Measurements from ENCODE around the gene CCNL2. TPM values are rescaled to one million over a fixed set of nuclear protein-coding genes. Genes with fewer than 3 reads are reported as not detected.
"Not testable (repeated sequence)": the region's sequence is repeated elsewhere in the genome, so short reads cannot be mapped to it uniquely, and the experiment has no call there.

The CCNL2 gene
- total RNA-seq, 1 experiment from 2014 or later, result 196 TPM

DNA sequence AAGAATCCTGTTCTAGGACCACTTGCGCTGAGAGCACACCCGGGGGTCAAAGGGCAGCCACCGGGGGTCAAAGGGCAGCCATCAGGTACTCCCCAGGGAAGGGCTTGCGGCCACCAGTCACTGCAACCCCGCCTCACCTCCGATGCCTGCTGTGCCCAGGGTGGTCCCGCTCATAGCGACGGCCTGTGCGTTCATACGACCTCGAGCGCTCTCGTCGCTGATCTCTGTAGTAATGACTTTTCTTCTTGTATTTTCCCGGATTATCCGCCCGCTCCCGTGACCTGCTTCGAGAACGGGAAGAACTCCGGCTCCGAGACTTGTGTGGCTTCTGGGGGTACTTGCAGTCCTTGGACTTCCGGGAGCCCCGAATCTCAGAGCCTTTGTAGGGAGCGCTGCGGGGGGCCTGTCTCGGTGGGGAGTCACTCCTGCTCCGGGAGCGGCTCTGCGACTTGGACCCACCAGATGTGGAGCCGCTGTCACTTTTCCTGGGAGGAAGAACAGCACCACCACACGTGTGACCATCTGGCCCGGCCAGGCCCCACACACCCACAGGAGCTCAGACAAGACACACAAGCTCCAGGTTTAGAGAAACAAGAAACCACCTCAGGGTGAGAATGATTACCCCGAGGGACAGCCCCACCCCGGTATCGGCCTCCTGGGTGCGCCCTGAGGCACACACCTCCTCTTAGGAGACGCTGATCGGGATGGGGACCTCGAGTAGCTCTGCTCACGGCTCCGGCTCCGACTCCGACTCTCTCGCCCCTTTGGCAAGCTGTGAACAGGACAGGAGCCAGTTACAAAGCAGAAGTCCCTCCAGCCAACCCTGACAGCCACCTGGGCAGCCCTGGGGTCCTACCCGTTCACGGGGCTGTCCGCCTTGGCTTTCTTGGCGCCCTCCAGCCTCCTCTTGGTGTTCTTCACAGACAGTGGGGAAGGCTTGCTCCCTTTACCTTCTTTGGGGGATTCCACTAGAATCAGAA lies 11.7 kb downstream of the CCNL2 start:
- no peak overlapping the region for H3K27ac ChIP-seq
- H3K4me3 ChIP-seq, result no peak overlapping the region
- H3K4me1 ChIP-seq, result no peaks in the 10 kb centered on the region; the same call in 1 of the 2 replicates
- no peaks in the 10 kb centered on the region for H3K27me3 ChIP-seq
- DNase-seq, result no peak
- peaks cover 84% of the 10 kb centered on the region for H3K36me3 ChIP-seq
- H3K9me3 ChIP-seq (replicated peaks), result peaks cover 4% of the 10 kb centered on the region

DNA sequence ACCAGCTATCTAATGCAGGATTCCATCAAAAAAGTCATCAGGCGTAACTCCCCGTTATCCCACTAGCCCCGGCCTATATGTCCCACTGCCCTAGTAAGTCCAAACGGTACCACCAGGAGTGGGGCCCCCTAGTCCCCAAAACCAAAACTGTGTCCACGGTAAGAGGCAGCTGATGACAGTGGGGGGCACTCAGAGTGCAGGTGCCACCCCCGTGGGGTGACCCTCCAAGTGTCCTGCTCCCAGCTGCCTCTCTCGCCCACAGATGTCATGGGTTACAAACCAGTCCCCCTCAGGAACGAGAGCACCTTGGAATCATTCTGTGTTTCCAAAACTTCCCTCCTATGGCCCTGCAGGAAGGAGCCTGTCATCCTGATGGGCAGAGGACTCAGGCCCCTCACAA lies 13.2 kb downstream of the CCNL2 start:
- DNase-seq, result no peak
- no peak overlapping the region for H3K4me3 ChIP-seq
- peaks cover 4% of the 10 kb centered on the region for H3K9me3 ChIP-seq (replicated peaks)
- H3K4me1 ChIP-seq, result no peaks in the 10 kb centered on the region; the same call in 1 of the 2 replicates
- H3K27me3 ChIP-seq, result no peaks in the 10 kb centered on the region
- H3K36me3 ChIP-seq, result peaks cover 69% of the 10 kb centered on the region
- H3K27ac ChIP-seq, result no peak overlapping the region

DNA sequence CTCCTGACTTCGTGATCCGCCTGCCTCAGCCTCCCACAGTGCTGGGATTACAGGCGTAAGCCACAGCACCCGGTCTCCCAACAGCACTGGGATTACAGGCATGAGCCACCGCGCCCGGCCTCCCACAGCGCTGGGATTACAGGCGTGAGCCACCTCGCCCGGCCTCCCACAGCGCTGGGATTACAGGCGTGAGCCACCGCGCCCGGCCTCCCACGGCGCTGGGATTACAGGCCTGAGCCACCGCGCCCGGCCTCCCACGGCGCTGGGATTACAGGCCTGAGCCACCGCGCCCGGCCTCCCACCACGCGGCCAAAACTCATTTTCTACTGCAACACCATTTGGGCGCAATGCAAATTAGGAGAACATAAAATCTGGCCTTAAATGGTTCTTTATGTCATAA lies 13.8 kb downstream of the CCNL2 start:
- H3K27ac ChIP-seq; H3K9me3 ChIP-seq (replicated peaks); H3K4me3 ChIP-seq; DNase-seq; H3K4me1 ChIP-seq; H3K27me3 ChIP-seq: not testable (repeated sequence)
- peaks cover 63% of the 10 kb centered on the region for H3K36me3 ChIP-seq

DNA sequence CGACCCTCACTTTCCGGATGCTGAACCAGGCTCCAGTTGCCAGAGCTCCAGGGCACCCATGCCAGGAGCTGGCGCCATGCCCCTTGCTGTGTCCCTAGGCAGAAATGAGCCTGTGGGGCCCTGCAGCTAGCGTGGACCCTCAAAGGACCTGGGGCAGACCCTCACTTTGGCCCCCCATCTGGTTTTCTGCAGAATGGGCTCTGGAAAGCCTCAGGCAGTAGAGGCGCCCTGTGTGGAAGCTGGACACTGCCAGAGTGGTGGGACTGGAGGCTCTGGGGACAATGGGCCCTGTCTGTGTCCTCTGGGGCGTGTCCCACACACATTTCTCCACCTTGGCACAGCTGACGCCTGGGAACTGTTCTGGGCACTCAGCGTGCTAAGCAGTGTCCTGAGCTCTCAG lies 17.8 kb downstream of the CCNL2 start:
- no peak for DNase-seq
- H3K9me3 ChIP-seq (replicated peaks), result peaks cover 4% of the 10 kb centered on the region
- no peak overlapping the region for H3K4me3 ChIP-seq
- H3K4me1 ChIP-seq, result peaks cover 6% of the 10 kb centered on the region
- H3K27ac ChIP-seq, result no peak overlapping the region
- no peaks in the 10 kb centered on the region for H3K27me3 ChIP-seq
- peaks cover 23% of the 10 kb centered on the region for H3K36me3 ChIP-seq

DNA sequence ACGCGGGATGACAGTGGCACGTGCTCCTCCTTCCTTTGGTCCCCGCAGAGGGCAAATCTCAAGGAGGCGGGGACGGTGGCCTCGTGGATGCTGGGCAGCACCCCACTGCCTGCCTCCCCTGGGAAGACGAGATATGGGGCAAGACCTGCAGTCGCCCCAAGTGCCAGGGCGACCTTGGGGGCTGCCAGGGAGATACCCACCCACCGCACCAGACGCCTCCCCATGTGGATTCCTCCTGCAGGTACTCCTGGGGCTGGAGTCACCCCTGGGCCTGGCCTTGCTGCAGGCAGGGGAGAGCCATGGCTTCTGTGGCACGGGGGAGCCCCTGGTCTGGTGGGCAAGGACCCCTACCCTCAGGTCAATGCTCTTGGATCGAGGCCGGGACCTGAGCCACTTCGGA lies 18.3 kb downstream of the CCNL2 start:
- H3K27me3 ChIP-seq, result no peaks in the 10 kb centered on the region
- peaks cover 6% of the 10 kb centered on the region for H3K4me1 ChIP-seq
- H3K36me3 ChIP-seq, result peaks cover 18% of the 10 kb centered on the region
- DNase-seq, result no peak
- H3K9me3 ChIP-seq (replicated peaks), result peaks cover 4% of the 10 kb centered on the region; the same call in 1 of the 2 replicates
- no peak overlapping the region for H3K4me3 ChIP-seq
- no peak overlapping the region for H3K27ac ChIP-seq

DNA sequence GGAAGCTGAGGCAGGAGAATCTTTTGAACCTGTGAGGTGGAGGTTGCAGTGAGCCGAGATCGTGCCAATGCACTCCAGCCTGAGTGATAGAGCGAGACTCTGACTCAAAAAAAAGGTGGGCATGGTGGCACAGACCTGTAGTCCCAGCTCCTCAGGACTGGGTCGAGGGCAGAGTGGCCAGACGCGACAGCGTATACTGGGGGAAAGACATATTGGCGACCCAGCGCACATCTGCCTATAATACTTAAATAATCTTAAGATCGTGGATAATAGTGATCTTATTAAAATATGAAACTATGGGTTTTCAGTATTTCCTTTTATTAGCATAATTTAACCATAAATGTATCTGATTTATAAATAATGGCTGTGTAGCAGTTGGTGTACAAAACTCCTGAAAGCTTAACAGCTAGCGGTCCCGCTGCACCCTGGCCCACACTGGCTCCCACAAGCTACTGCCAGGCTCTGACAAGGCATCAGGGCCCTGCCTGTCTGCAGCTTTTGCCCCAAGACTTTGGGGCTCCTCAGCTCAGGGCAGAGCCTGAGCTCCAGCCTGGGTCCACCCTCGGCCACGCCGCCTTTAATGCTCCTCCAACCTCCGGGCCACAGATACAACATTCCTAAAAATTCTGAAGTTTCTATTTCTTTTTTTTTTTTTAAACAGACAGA lies 21.5 kb downstream of the CCNL2 start:
- peaks cover 8% of the 10 kb centered on the region for H3K36me3 ChIP-seq
- H3K27ac ChIP-seq, result no peak overlapping the region
- no peak overlapping the region for H3K4me3 ChIP-seq
- no peaks in the 10 kb centered on the region for H3K9me3 ChIP-seq (replicated peaks)
- H3K4me1 ChIP-seq, result peaks cover 10% of the 10 kb centered on the region
- no peak for DNase-seq
- H3K27me3 ChIP-seq, result no peaks in the 10 kb centered on the region

DNA sequence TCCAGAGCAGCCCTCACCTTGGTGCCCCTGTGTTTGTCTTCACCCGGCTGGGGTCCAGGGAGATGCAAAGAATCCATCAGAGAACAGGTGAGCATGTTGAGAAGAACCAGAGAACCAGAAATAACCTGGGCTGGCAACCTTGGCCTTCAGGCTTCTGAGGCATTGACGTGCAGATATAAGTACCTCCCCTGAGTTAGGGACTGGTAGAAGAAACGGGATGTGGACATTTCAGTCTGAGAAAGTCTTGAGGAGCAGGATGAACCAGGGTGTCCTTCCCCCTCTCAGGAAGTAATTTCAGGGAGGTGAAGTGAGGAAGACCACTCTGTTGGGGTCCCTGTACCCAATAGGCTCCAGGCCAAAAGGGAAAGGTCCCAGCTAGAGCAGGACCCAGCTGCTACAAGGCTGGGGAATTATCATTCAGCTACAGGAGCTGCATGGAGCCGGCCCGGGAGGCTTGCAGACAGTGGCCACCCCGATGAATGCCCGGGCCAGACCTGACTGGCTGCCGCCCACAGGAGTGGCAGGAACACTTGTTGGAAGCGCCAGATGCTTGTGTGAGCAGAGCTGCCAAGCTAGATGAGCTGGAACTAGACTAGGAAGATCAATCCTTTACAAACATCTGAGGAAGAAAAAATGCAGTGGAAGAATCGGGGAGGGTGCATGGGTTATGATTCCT lies 22.4 kb downstream of the CCNL2 start:
- no peak for DNase-seq
- Histone ChIP-seq H3K27ac (no peak overlapping the region), H3K4me3 (no peak overlapping the region)

DNA sequence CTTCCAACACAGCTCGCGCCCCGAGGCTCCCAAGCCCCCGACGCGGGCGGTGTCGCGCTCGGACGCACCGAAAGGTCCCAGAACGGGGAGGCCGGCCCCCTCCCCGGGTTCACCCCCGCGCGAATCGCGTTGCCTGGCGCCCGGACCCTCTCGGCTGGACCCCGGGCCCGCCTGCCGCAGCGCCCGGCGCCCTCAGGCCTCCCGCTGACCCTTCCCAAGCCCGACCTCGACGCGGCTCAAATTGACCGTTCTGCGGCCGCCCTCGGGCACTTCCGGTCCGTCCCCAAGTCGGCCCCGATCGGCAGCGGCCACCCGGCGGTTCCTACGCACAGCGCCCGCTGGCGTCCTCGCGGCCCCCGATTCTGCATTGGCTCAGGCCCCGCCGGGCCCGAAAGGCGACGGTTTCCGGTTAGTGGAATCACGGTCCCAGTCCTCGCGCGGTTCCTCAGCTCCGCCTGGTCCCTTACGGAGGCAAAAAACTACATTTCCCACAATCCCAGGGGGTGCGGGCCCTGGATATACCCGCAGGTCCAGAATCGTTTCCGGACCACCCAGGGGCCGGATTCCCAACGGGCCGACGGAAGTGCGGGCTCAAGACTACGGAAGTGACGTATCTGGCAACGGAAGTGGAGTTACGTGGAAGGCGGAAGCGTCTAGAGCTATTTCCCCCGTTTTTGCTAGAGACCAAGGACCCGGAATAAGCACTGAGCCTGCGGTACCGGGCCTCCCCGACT lies 24.0 kb downstream of the CCNL2 start, which contains the start of gene AURKAIP1:
Gene AURKAIP1 (minus strand): TSS at position 279 of the 734 bp plus-strand sequence. CDS start 451 bp downstream, outside the sequence.
- no peaks in the 10 kb centered on the region for H3K9me3 ChIP-seq (replicated peaks)
- H3K4me3 ChIP-seq, result peak within 1 kb of the TSS; percentile 97
- H3K36me3 ChIP-seq, result peaks cover 8% of the 10 kb centered on the region
- peak; percentile 100 for DNase-seq
- peaks cover 28% of the 10 kb centered on the region for H3K4me1 ChIP-seq
- H3K27ac ChIP-seq, result peak within 1 kb of the TSS; percentile 86
- H3K27me3 ChIP-seq, result no peaks in the 10 kb centered on the region

More for the DNA sequence above, 22.4 kb downstream of the CCNL2 start:
- peaks cover 8% of the 10 kb centered on the region for H3K36me3 ChIP-seq
- H3K27me3 ChIP-seq, result no peaks in the 10 kb centered on the region
- no peaks in the 10 kb centered on the region for H3K9me3 ChIP-seq (replicated peaks)
- H3K4me1 ChIP-seq, result peaks cover 17% of the 10 kb centered on the region

DNA sequence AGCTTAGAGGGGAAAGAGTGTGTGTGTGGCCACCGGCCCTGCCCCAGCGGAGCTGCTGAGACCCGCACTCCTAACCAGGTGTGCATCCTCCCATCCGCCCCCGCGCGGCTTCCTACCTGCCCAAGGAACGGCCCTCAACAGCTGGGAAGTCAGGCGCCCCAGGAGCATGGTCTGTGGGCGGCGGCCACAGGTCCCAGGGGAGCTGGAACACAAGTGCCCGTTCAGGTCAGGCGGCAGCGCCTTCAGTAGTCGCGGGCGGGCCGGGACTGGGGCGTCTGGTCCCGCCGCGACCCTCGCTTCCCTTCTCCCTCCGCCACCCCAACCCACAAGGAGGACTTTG lies 24.6 kb downstream of the CCNL2 start:
- peaks cover 28% of the 10 kb centered on the region for H3K4me1 ChIP-seq
- H3K9me3 ChIP-seq (replicated peaks), result no peaks in the 10 kb centered on the region
- peak overlapping the region; percentile 97 for H3K4me3 ChIP-seq
- no peaks in the 10 kb centered on the region for H3K27me3 ChIP-seq
- peak overlapping the region; percentile 86 for H3K27ac ChIP-seq
- DNase-seq, result peak; percentile 59 to 61
- H3K36me3 ChIP-seq, result peaks cover 10% of the 10 kb centered on the region

DNA sequence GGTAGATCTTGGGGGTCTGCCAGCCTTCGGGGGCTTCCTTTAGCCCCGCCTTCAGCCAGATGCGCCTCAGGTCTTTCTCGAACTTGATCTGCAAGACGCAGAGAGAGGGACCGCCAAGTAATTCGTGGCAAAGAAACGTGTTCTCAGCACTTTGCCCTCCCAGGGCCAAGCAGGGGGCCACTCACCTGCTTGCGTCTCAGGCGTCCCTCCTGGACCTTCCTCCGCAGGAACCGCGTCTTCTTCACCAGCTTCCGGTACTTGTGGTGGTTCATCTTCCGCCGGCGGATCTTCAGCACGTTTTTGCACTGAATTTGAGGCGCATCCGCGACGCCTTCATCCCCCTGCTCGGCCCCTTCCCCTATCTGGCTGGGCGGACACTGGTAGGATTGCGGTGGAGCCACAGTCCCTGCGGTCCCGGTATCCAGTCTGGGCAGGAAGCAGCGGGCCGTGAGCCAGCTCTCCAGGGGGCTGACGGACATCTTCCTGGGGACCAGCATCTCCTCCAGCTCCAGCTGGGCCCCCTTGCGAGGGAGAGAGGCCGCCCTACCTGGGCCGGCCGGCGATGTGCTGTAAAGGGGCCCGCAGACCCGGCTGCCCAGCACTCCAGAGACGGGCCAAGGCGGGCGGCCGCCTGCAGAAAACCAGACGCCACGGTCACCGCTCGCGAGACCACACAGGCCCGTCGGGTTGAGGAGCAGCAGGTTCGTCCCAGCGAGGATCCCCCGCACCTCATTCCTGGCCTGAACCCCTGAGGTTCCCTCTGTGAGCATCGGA lies 25.1 kb downstream of the CCNL2 start:
- peaks cover 10% of the 10 kb centered on the region for H3K36me3 ChIP-seq
- DNase-seq, result no peak
- H3K4me1 ChIP-seq, result peaks cover 25% of the 10 kb centered on the region
- no peaks in the 10 kb centered on the region for H3K9me3 ChIP-seq (replicated peaks)
- peak overlapping the region; percentile 97 for H3K4me3 ChIP-seq
- no peaks in the 10 kb centered on the region for H3K27me3 ChIP-seq
- H3K27ac ChIP-seq, result peak overlapping the region; percentile 86

DNA sequence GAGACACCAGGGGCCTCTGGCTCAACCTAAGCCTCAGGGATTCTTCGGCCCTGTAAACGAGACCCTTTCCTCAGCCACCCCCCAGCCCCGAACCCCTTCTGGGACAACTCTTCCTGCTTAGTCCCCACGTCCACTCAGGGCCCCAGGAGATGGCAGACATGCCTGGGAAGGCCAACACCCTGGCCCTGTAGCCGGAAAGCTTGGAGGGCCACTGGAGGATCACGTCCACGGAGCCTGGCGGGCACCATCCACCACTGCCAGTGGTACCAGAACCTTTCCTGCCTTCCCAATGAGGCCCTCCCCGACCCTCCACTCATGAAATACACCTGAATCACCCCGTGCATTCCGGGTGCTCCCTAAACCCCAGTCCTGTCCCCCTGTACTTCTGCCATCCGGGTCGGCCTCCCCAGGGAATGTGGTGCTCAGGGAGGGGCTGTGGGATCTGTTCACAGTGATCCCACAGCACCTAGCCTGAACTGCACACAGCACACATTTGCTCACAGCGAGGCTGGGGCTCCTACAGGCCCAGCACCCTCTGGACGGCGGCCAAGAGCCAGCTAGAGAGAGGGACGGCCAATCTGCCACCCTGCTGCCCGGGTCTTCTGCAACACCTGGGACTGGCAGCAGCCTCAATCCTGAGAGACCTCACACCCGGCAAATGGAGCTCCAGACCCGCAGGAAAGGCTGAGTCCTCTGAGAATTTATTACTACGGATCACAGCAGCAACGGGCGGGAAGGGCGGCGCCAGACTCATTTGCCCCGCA lies 25.9 kb downstream of the CCNL2 start:
- Histone ChIP-seq H3K27ac (no peak overlapping the region), H3K27me3 (no peaks in the 10 kb centered on the region), H3K4me1 (peaks cover 22% of the 10 kb centered on the region), H3K9me3 (replicated peaks) (no peaks in the 10 kb centered on the region), H3K4me3 (no peak overlapping the region; the same call in 1 of the 2 replicates), H3K36me3 (peaks cover 10% of the 10 kb centered on the region)
- no peak for DNase-seq

DNA sequence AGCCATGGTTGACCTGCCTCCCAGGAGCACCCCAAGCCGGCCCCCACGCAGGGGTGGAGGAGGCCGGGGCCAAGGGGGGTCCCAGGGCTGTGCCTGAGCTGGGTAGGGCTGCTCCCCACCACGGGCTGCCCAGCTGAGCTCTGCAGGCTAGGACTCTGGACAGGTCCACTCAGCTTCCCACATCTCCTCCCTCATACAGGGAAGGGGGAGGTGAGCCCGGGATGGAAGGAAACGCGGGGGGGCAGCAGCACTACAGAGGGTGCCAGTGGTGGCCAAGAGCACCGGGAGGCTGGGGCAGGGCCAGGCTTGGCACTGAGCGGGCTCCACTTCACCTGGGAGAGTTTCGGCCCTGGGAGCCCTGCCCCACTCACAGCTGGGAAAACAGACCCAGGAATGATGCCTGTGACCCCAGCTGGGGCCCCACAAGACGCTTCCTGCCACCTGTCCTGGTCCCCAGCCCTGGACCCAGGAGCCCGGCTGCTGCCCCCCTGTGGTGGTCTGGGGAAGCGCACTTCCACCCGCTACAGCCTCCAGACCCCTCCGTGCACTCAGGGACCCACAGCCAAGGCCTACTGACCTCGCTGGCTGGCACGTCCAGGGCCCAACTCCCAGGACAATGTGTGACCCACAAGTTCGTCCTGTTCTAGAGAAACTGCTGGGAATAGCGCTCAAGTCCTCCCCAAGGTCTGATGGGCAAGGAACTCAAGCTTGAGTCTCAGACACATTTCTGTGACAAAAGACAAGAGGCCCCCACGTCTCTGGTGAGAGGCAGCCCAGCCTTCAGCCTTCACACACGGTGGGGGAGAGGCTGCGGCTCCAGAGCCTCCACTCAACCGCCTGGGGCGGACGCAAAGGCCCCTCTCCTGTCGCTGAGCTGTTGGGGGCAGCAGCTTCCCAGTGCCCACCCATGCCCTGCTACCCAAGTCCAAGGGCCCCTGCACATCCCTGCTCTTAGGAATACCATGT lies 27.1 kb downstream of the CCNL2 start:
- peak; percentile 90 to 95 for DNase-seq
- Histone ChIP-seq H3K9me3 (replicated peaks) (peaks cover 4% of the 10 kb centered on the region), H3K4me1 (peaks cover 22% of the 10 kb centered on the region), H3K27ac (peak overlapping the region; percentile 52), H3K4me3 (no peak overlapping the region), H3K36me3 (peaks cover 10% of the 10 kb centered on the region), H3K27me3 (no peaks in the 10 kb centered on the region)

All from SJCRH30 (cell line).